ENCODE data around the gene ARHGAP22. TPM values are rescaled to one million over a fixed set of nuclear protein-coding genes. Genes with fewer than 3 reads are reported as not detected.

ARHGAP22 gene
- total RNA-seq, 1 donor from 2014 or later, result 5.1 TPM

- TF ChIP-seq CTCF (conservative IDR thresholded peaks at IDR 0.05), result no peak
- DNase-seq (ENCODE audit: extremely low spot score, unreplicated experiment), result no peak
- Mint-ChIP-seq H3K27ac (no peak overlapping the region), H3K36me3 (no peaks in the 10 kb centered on the region), H3K27me3 (peaks cover 36% of the 10 kb centered on the region), H3K4me3 (no peak overlapping the region), H3K9me3 (peaks cover 6% of the 10 kb centered on the region), H3K4me1 (ENCODE audit: unreplicated experiment) (peaks cover 10% of the 10 kb centered on the region)
Measured at GRCh38 chr10:48529331-48529730, 75.5 kb downstream of the ARHGAP22 start.

- DNase-seq (ENCODE audit: extremely low spot score, unreplicated experiment), result peak; percentile 54
- Mint-ChIP-seq H3K27me3 (peaks cover 40% of the 10 kb centered on the region), H3K27ac (no peak overlapping the region), H3K4me3 (no peak overlapping the region), H3K9me3 (peaks cover 6% of the 10 kb centered on the region), H3K36me3 (no peaks in the 10 kb centered on the region), H3K4me1 (ENCODE audit: unreplicated experiment) (peaks cover 10% of the 10 kb centered on the region)
- no peak for TF ChIP-seq CTCF (conservative IDR thresholded peaks at IDR 0.05)
Measured at GRCh38 chr10:48527756-48528155, 77.1 kb downstream of the ARHGAP22 start.

- no peak overlapping the region for H3K27ac Mint-ChIP-seq
- no peak for DNase-seq (ENCODE audit: extremely low spot score, unreplicated experiment)
- H3K9me3 Mint-ChIP-seq, result peaks cover 6% of the 10 kb centered on the region
- no peak for TF ChIP-seq CTCF (conservative IDR thresholded peaks at IDR 0.05)
- H3K4me1 Mint-ChIP-seq (ENCODE audit: unreplicated experiment), result peaks cover 10% of the 10 kb centered on the region
- no peak overlapping the region for H3K4me3 Mint-ChIP-seq
- H3K27me3 Mint-ChIP-seq, result peaks cover 47% of the 10 kb centered on the region
- H3K36me3 Mint-ChIP-seq, result no peaks in the 10 kb centered on the region
Measured at GRCh38 chr10:48526846-48527505, 77.9 kb downstream of the ARHGAP22 start.

- Mint-ChIP-seq H3K4me3 (peak overlapping the region; percentile 40), H3K9me3 (peaks cover 6% of the 10 kb centered on the region), H3K4me1 (ENCODE audit: unreplicated experiment) (peaks cover 10% of the 10 kb centered on the region), H3K27me3 (peaks cover 54% of the 10 kb centered on the region), H3K36me3 (no peaks in the 10 kb centered on the region), H3K27ac (no peak overlapping the region)
- peak; percentile 29 for DNase-seq (ENCODE audit: extremely low spot score, unreplicated experiment)
- TF ChIP-seq CTCF (conservative IDR thresholded peaks at IDR 0.05), result no peak
Measured at GRCh38 chr10:48526011-48526821, 78.7 kb downstream of the ARHGAP22 start.

- peak; percentile 25 for DNase-seq (ENCODE audit: extremely low spot score, unreplicated experiment)
- H3K4me3 Mint-ChIP-seq, result peak overlapping the region; percentile 72
- peaks cover 61% of the 10 kb centered on the region for H3K27me3 Mint-ChIP-seq
- H3K27ac Mint-ChIP-seq, result no peak overlapping the region
- no peaks in the 10 kb centered on the region for H3K36me3 Mint-ChIP-seq
- no peak for TF ChIP-seq CTCF (conservative IDR thresholded peaks at IDR 0.05)
- peaks cover 6% of the 10 kb centered on the region for H3K9me3 Mint-ChIP-seq
- peaks cover 10% of the 10 kb centered on the region for H3K4me1 Mint-ChIP-seq (ENCODE audit: unreplicated experiment)
Measured at GRCh38 chr10:48525113-48525512, 79.8 kb downstream of the ARHGAP22 start.
